ENCODE results near the gene CD151. TPM values are rescaled to one million over a fixed set of nuclear protein-coding genes. Genes with fewer than 3 reads are reported as not detected.

Gene CD151
- total RNA-seq, 1 donor from 2014 or later, result 726 TPM

- peak; percentile 94 to 97 for DNase-seq (ENCODE audit: low read depth in 2 of 2)
These were observed 9.7 kb downstream of the CD151 start, which contains the start of the genes POLR2L and TSPAN4 for GRCh38 chr11:842370-843002. TSS of gene POLR2L (minus strand) at chr11:842529. CDS start at chr11:842508, 21 bp downstream. TSS of gene TSPAN4 (plus strand) at chr11:842852. CDS start at chr11:850305, 7,453 bp downstream.

- DNase-seq (ENCODE audit: low read depth in 2 of 2), result peak in 1 of 2 donors; percentile 59
These were observed 10.5 kb downstream of the CD151 start for GRCh38 chr11:843086-843734.

GRCh38 chr11:843818-844692, 11.3 kb downstream of the CD151 start:
- peak; percentile 94 to 97 for DNase-seq (ENCODE audit: low read depth in 2 of 2)

- DNase-seq (ENCODE audit: low read depth in 2 of 2), result peak; percentile 87 to 99
These were observed 12.2 kb downstream of the CD151 start for GRCh38 chr11:844693-845644.

GRCh38 chr11:845872-846495, 13.2 kb downstream of the CD151 start:
- peak in 1 of 2 donors; percentile 66 for DNase-seq (ENCODE audit: low read depth in 2 of 2)

GRCh38 chr11:846496-847098, 13.8 kb downstream of the CD151 start:
- no peak for DNase-seq (ENCODE audit: low read depth in 2 of 2)

GRCh38 chr11:847876-848275, 15.1 kb downstream of the CD151 start:
- DNase-seq (ENCODE audit: low read depth in 2 of 2), result no peak

- DNase-seq (ENCODE audit: low read depth in 2 of 2), result peak; percentile 44 to 63
These were observed 15.7 kb downstream of the CD151 start for GRCh38 chr11:848380-848931.

- DNase-seq (ENCODE audit: low read depth in 2 of 2), result peak in 1 of 2 donors; percentile 59
These were observed 16.5 kb downstream of the CD151 start for GRCh38 chr11:849104-849824.

- no peak for DNase-seq (ENCODE audit: low read depth in 2 of 2)
These were observed 17.4 kb downstream of the CD151 start for GRCh38 chr11:849951-850774.

GRCh38 chr11:850775-851763, 18.3 kb downstream of the CD151 start:
- no peak for DNase-seq (ENCODE audit: low read depth in 2 of 2)

GRCh38 chr11:852762-853161, 20.0 kb downstream of the CD151 start:
- no peak for DNase-seq (ENCODE audit: low read depth in 2 of 2)

GRCh38 chr11:853682-854448, 21.1 kb downstream of the CD151 start:
- DNase-seq (ENCODE audit: low read depth in 2 of 2), result no peak

GRCh38 chr11:854601-855329, 22.0 kb downstream of the CD151 start:
- DNase-seq (ENCODE audit: low read depth in 2 of 2), result no peak

GRCh38 chr11:855330-855674, 22.6 kb downstream of the CD151 start:
- DNase-seq (ENCODE audit: low read depth in 2 of 2), result no peak

GRCh38 chr11:855796-856195, 23.0 kb downstream of the CD151 start:
- DNase-seq (ENCODE audit: low read depth in 2 of 2), result no peak

Data from lung microvascular endothelial cell (primary cell).